NCI-H2196 treated with DMSO at 0.1 percent for 48 hours (cell line): ENCODE results near the gene SOX8.

Experiments
- DNase-seq: peaks from one replicate; lab custom pipeline; 2025; ENCODE audit not compliant: unreplicated experiment; lab: John Stamatoyannopoulos, UW

SOX8 gene

GRCh38 chr16:972316-973002, 9.1 kb upstream of the SOX8 start:
- DNase-seq: no peak

GRCh38 chr16:973366-973765, 8.2 kb upstream of the SOX8 start:
- DNase-seq: no peak

- no peak for DNase-seq
Observed at GRCh38 chr16:974001-974601, 7.5 kb upstream of the SOX8 start.

- DNase-seq: no peak
Observed at GRCh38 chr16:974611-975261, 6.8 kb upstream of the SOX8 start.

GRCh38 chr16:975291-975690, 6.3 kb upstream of the SOX8 start:
- no peak for DNase-seq

- no peak for DNase-seq
Observed at GRCh38 chr16:976389-976931, 5.1 kb upstream of the SOX8 start.

- no peak for DNase-seq
Observed at GRCh38 chr16:977081-977701, 4.4 kb upstream of the SOX8 start.

- no peak for DNase-seq
Observed at GRCh38 chr16:977896-978295, 3.7 kb upstream of the SOX8 start.

GRCh38 chr16:978403-978802, 3.2 kb upstream of the SOX8 start:
- no peak for DNase-seq

GRCh38 chr16:979147-979546, 2.4 kb upstream of the SOX8 start:
- DNase-seq: no peak

GRCh38 chr16:979859-980594, 1.5 kb upstream of the SOX8 start:
- no peak for DNase-seq

GRCh38 chr16:980595-980854, 1.0 kb upstream of the SOX8 start:
- no peak for DNase-seq

GRCh38 chr16:982145-983043, 824 bp downstream of the SOX8 start:
- DNase-seq: no peak

GRCh38 chr16:983044-984030, 1.8 kb downstream of the SOX8 start:
- DNase-seq: no peak

- DNase-seq: no peak
Observed at GRCh38 chr16:984121-984694, 2.6 kb downstream of the SOX8 start.

- no peak for DNase-seq
Observed at GRCh38 chr16:984736-985636, 3.4 kb downstream of the SOX8 start.

GRCh38 chr16:985646-986400, 4.3 kb downstream of the SOX8 start:
- no peak for DNase-seq
